ENCODE data around the gene TMED9.
"Not testable (repeated sequence)": the region's sequence is repeated elsewhere in the genome, so short reads cannot be mapped to it uniquely, and the experiment has no call there.

- TF ChIP-seq CTCF (optimal IDR thresholded peaks at IDR 0.05 in 1 of 3, IDR thresholded peaks at IDR 0.05 in 1 of 3, conservative IDR thresholded peaks at IDR 0.05 in 1 of 3; ENCODE audit: extremely low read depth in 1 of 3, insufficient read depth in 2 of 3, low read length in 3 of 3); EZH2 (IDR thresholded peaks at IDR 0.05; ENCODE audit: low read length): not testable (repeated sequence)
Observed at GRCh38 chr5:177630186-177630585, 38.2 kb downstream of the TMED9 start.
